GM21825 (cell line): ENCODE data around the gene CDO1.
"Not testable (repeated sequence)": the region's sequence is repeated elsewhere in the genome, so short reads cannot be mapped to it uniquely, and the experiment has no call there.

ENCODE experiments used
- ATAC-seq: cut with Tn5 transposase; IDR thresholded peaks from one replicate; pipeline ENCODE4 v1.9.1; 2021; ENCODE audit warnings: mild to moderate bottlenecking, moderate library complexity; ENCODE audit not compliant: unreplicated experiment

Gene CDO1

GRCh38 chr5:115831163-115831768, 14.8 kb upstream of the CDO1 start:
- peak; percentile 73 for ATAC-seq

GRCh38 chr5:115829913-115830312, 13.5 kb upstream of the CDO1 start:
- ATAC-seq, result no peak

- no peak for ATAC-seq
Measured at GRCh38 chr5:115825948-115826347, 9.5 kb upstream of the CDO1 start.

GRCh38 chr5:115824983-115825382, 8.5 kb upstream of the CDO1 start:
- ATAC-seq, result not testable (repeated sequence)

GRCh38 chr5:115820846-115821245, 4.4 kb upstream of the CDO1 start:
- ATAC-seq, result no peak

- ATAC-seq, result no peak
Measured at GRCh38 chr5:115818821-115819220, 2.4 kb upstream of the CDO1 start.

GRCh38 chr5:115817386-115817785, 927 bp upstream of the CDO1 start:
- no peak for ATAC-seq

- ATAC-seq, result no peak
Measured at GRCh38 chr5:115815693-115816225, 700 bp downstream of the CDO1 start.

GRCh38 chr5:115815006-115815692, 1.3 kb downstream of the CDO1 start:
- ATAC-seq, result no peak

GRCh38 chr5:115813719-115814118, 2.7 kb downstream of the CDO1 start:
- no peak for ATAC-seq

GRCh38 chr5:115812372-115812771, 4.1 kb downstream of the CDO1 start:
- no peak for ATAC-seq

GRCh38 chr5:115811406-115811805, 5.1 kb downstream of the CDO1 start:
- no peak for ATAC-seq

GRCh38 chr5:115810761-115811160, 5.7 kb downstream of the CDO1 start:
- no peak for ATAC-seq

GRCh38 chr5:115809946-115810345, 6.5 kb downstream of the CDO1 start:
- no peak for ATAC-seq

GRCh38 chr5:115808066-115808465, 8.4 kb downstream of the CDO1 start:
- ATAC-seq, result not testable (repeated sequence)

GRCh38 chr5:115807654-115808052, 8.8 kb downstream of the CDO1 start:
- ATAC-seq, result no peak

- no peak for ATAC-seq
Measured at GRCh38 chr5:115806986-115807653, 9.3 kb downstream of the CDO1 start.

GRCh38 chr5:115801984-115802383, 14.5 kb downstream of the CDO1 start:
- ATAC-seq, result no peak

- no peak for ATAC-seq
Measured at GRCh38 chr5:115801152-115801551, 15.3 kb downstream of the CDO1 start.

- no peak for ATAC-seq
Measured at GRCh38 chr5:115800108-115800507, 16.4 kb downstream of the CDO1 start.

GRCh38 chr5:115798252-115798651, 18.2 kb downstream of the CDO1 start:
- no peak for ATAC-seq

GRCh38 chr5:115796656-115797055, 19.8 kb downstream of the CDO1 start:
- no peak for ATAC-seq
